GM18519 (cell line): ENCODE measurements around the gene TSPY2.
"Not testable (repeated sequence)": the region's sequence is repeated elsewhere in the genome, so short reads cannot be mapped to it uniquely, and the experiment has no call there.

ENCODE experiments used
- ATAC-seq: cut with Tn5 transposase; IDR thresholded peaks from one replicate; pipeline ENCODE4 v1.9.1; 2021; ENCODE audit warnings: mild to moderate bottlenecking, moderate library complexity; ENCODE audit not compliant: unreplicated experiment, low FRiP score

Gene TSPY2

GRCh38 chrY:6245923-6246322, at the start of gene TSPY2:
Gene TSPY2 (plus strand): TSS chrY:6246223. CDS start chrY:6246269, 46 bp downstream.
- not testable (repeated sequence) for ATAC-seq

- ATAC-seq: not testable (repeated sequence)
Measured at GRCh38 chrY:6209565-6209964, 36.5 kb upstream of the TSPY2 start.

- ATAC-seq: not testable (repeated sequence)
Measured at GRCh38 chrY:6217045-6217444, 29.0 kb upstream of the TSPY2 start.

- not testable (repeated sequence) for ATAC-seq
Measured at GRCh38 chrY:6269839-6270238, 23.8 kb downstream of the TSPY2 start.
